Measurements from ENCODE around the gene VGLL4. TPM values are rescaled to one million over a fixed set of nuclear protein-coding genes. Genes with fewer than 3 reads are reported as not detected.

The VGLL4 gene
- total RNA-seq, 1 experiment from 2014 or later = 46.3 TPM

DNA sequence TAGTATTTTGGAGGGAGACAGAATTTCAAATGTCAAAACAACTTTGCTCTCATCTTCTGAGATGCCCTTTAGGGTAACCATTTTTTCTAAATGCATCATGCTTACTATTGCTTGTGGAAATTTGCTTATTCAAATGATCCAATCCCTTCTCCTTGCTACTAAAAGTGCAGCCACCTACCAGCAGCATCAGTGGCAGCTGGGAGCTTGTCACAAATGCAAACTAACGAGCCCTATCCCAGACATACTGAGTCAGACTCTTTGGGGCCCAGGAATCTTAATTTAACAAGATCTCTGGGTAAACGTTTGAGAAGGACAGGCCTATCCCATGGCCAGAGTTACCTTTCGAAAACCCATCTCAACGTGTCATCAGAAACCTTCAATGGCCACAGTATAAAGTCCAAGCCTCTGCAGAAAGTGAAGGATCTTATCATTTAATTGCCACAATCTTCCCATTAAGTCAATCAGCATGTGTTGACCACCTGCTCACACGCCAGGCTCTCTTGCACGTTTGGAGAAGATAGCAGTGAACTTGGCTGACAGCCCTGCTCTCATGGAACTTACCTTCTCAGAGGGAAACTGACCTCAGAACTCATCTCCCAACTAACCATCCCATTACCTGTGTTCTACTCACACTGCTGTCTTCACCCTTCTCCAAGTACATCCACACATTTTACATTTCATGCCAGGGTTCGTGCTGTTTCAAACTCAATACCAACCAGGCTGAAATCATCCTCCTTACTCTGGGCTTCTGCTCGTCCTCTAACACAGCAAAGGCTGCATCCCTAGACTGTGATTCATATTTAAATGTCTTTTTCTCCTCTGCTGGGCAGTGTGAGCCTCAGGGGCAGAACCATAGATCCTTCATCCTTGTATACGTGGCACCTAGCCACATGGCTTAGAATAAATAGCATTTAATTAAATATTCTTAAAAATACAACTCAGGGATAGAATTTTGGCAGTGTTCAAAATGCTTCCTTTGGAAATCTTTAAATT is 24.8 kb upstream of the VGLL4 start:
- POLR2A ChIA-PET (ENCODE audit: unreplicated experiment) = no interaction called here

DNA sequence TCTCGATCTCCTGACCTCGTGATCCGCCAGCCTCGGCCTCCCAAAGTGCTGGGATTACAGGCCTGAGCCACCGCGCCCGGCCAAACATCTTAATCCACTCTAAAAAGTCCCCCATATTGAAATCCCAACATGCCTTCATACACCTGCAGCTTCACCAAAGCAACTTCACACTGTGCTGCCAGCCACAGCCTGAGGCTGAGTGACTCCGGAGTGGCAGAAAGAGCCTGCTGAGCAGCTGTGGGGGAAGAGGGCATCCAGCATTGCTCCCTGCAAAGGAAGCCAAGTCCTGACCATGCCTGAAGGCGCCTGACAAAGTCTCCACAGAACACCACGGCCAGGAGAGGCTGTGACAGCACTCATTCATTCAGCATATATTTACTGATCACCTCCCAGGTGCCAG is 21.6 kb upstream of the VGLL4 start:
- no peak overlapping the region for H3K27ac ChIP-seq (ENCODE audit: low read length)
- peaks cover 14% of the 10 kb centered on the region; the same call in 1 of the 2 replicates for H3K4me1 ChIP-seq (ENCODE audit: insufficient read depth, low read length)
- 0 out of 2 replicates have a peak, but pooled peaks cover 4% of the 10 kb centered on the region for H4K20me1 ChIP-seq (ENCODE audit: low read length)
- POLR2A ChIA-PET (ENCODE audit: unreplicated experiment) = no interaction called here
- ATAC-seq = no peak
- no peak for DNase-seq
- H3F3A ChIP-seq (ENCODE audit: low read length, unreplicated experiment) = no peaks in the 10 kb centered on the region
- no peak for TF ChIP-seq EZH2phosphoT487 (IDR thresholded peaks at IDR 0.05; ENCODE audit: borderline replicate concordance, low read length)
- no peak for TF ChIP-seq EZH2 (IDR thresholded peaks at IDR 0.05; ENCODE audit: low read length, unreplicated experiment)
- TF ChIP-seq, protein P1, sequence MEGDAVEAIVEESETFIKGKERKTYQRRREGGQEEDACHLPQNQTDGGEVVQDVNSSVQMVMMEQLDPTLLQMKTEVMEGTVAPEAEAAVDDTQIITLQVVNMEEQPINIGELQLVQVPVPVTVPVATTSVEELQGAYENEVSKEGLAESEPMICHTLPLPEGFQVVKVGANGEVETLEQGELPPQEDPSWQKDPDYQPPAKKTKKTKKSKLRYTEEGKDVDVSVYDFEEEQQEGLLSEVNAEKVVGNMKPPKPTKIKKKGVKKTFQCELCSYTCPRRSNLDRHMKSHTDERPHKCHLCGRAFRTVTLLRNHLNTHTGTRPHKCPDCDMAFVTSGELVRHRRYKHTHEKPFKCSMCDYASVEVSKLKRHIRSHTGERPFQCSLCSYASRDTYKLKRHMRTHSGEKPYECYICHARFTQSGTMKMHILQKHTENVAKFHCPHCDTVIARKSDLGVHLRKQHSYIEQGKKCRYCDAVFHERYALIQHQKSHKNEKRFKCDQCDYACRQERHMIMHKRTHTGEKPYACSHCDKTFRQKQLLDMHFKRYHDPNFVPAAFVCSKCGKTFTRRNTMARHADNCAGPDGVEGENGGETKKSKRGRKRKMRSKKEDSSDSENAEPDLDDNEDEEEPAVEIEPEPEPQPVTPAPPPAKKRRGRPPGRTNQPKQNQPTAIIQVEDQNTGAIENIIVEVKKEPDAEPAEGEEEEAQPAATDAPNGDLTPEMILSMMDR (conservative IDR thresholded peaks at IDR 0.05; ENCODE audit: low read depth, low read length) = no peak
- H3K4me3 ChIP-seq (ENCODE audit: low read length) = no peak overlapping the region
- H3K4me2 ChIP-seq (ENCODE audit: low read length) = no peak overlapping the region
- H2AFZ ChIP-seq (ENCODE audit: low read length) = no peak overlapping the region
- 0 out of 2 replicates have a peak, but pooled peaks cover 3% of the 10 kb centered on the region for H3K36me3 ChIP-seq (ENCODE audit: low read depth, low read length)
- peaks cover 19% of the 10 kb centered on the region for H3K79me2 ChIP-seq (ENCODE audit: low read length)
- H3K9me2 ChIP-seq (replicated peaks; ENCODE audit: low read length) = no peaks in the 10 kb centered on the region
- no peaks in the 10 kb centered on the region for H3K9me3 ChIP-seq (ENCODE audit: low read length)
- BruUV-seq (replicated peaks) = no TSS peak
- no peaks in the 10 kb centered on the region for H3K27me3 ChIP-seq (ENCODE audit: low read length)
- intact Hi-C loops (cut with micrococcal nuclease) = no loop called here
- no peak overlapping the region for H3K9ac ChIP-seq (ENCODE audit: low read length)
- CTCF ChIA-PET = no interaction called here

More for the DNA sequence above, 24.8 kb upstream of the VGLL4 start:
- intact Hi-C loops (cut with micrococcal nuclease) = no loop called here
- ATAC-seq = peak; percentile 11; the same call in 1 of the 2 replicates
- Histone ChIP-seq H3K9ac (ENCODE audit: low read length) (no peak overlapping the region), H3K4me3 (ENCODE audit: low read length) (no peak overlapping the region), H4K20me1 (ENCODE audit: low read length) (peaks cover 9% of the 10 kb centered on the region; the same call in 1 of the 2 replicates), H3K4me2 (ENCODE audit: low read length) (no peak overlapping the region), H3K9me3 (ENCODE audit: low read length) (no peaks in the 10 kb centered on the region), H3K27me3 (ENCODE audit: low read length) (no peaks in the 10 kb centered on the region), H3K27ac (ENCODE audit: low read length) (no peak overlapping the region), H3K79me2 (ENCODE audit: low read length) (peaks cover 20% of the 10 kb centered on the region), H2AFZ (ENCODE audit: low read length) (no peak overlapping the region), H3F3A (ENCODE audit: low read length, unreplicated experiment) (no peaks in the 10 kb centered on the region), H3K4me1 (ENCODE audit: insufficient read depth, low read length) (peaks cover 17% of the 10 kb centered on the region), H3K36me3 (ENCODE audit: low read depth, low read length) (0 out of 2 replicates have a peak, but pooled peaks cover 3% of the 10 kb centered on the region), H3K9me2 (replicated peaks; ENCODE audit: low read length) (no peaks in the 10 kb centered on the region)
- peak; percentile 9 for DNase-seq
- CTCF ChIA-PET = no interaction called here
- BruUV-seq (replicated peaks) = no TSS peak
- TF ChIP-seq, protein P1 (conservative IDR thresholded peaks at IDR 0.05; ENCODE audit: low read depth, low read length) = no peak
- TF ChIP-seq EZH2phosphoT487 (IDR thresholded peaks at IDR 0.05; ENCODE audit: borderline replicate concordance, low read length) = no peak
- no peak for TF ChIP-seq EZH2 (IDR thresholded peaks at IDR 0.05; ENCODE audit: low read length, unreplicated experiment)

All from PC-3 (cell line).